Measurements from ENCODE around the gene CHCHD2. TPM values are rescaled to one million over a fixed set of nuclear protein-coding genes. Genes with fewer than 3 reads are reported as not detected.
A peak's percentile ranks its signal among the peaks of the same experiment; 100 is the strongest.
"Not testable (repeated sequence)": the region's sequence is repeated elsewhere in the genome, so short reads cannot be mapped to it uniquely, and the experiment has no call there.

CHCHD2 gene
- total RNA-seq, 1 donor from 2014 or later: 309 TPM

- H3K36me3 Mint-ChIP-seq (ENCODE audit: low read depth): peaks cover 52% of the 10 kb centered on the region
- CTCF ChIA-PET: no interaction called here
- peaks cover 4% of the 10 kb centered on the region for H3K4me1 Mint-ChIP-seq
- no peaks in the 10 kb centered on the region for H3K9me3 Mint-ChIP-seq
- intact Hi-C loops (cut with micrococcal nuclease): loop anchor here (10.0 kb wide), 1 partner anchor 643 kb away; no protein-coding TSS in a partner anchor
- no peak overlapping the region for H3K27ac Mint-ChIP-seq
- ATAC-seq (ENCODE audit: low read depth) (no peak), DNase-seq (no peak)
- no peak overlapping the region for H3K4me3 Mint-ChIP-seq
- TF ChIP-seq CTCF (IDR thresholded peaks at IDR 0.05): no peak
- POLR2A ChIA-PET: no interaction called here
- no peaks in the 10 kb centered on the region for H3K27me3 Mint-ChIP-seq
Measured at GRCh38 chr7:56077681-56078080, 28.6 kb downstream of the CHCHD2 start.

- ATAC-seq (ENCODE audit: low read depth) (peak; percentile 94), DNase-seq (peak; percentile 64)
- intact Hi-C loops (cut with micrococcal nuclease): loop anchor here (1.0 to 10.0 kb wide), 5 partner anchors 10 to 794 kb away; partner anchors contain the start of gene SUMF2
- H3K9me3 Mint-ChIP-seq: no peaks in the 10 kb centered on the region
- CTCF ChIA-PET: interaction anchor here (0.6 to 4.2 kb wide), 16 partner anchors 9 to 797 kb away, joined by 3 to 53 read pairs (median 4); partner anchors contain the start of genes CHCHD2 and SUMF2
- no peak for TF ChIP-seq CTCF (IDR thresholded peaks at IDR 0.05)
- H3K27ac Mint-ChIP-seq: no peak overlapping the region
- H3K27me3 Mint-ChIP-seq: no peaks in the 10 kb centered on the region
- peaks cover 48% of the 10 kb centered on the region for H3K36me3 Mint-ChIP-seq (ENCODE audit: low read depth)
- POLR2A ChIA-PET: interaction anchor here (0.6 to 1.5 kb wide), 4 partner anchors 23 to 500 kb away, joined by 3 to 5 read pairs (median 4); partner anchors contain the start of genes CCT6A and PSPH
- H3K4me1 Mint-ChIP-seq: peaks cover 4% of the 10 kb centered on the region
- H3K4me3 Mint-ChIP-seq: no peak overlapping the region
Measured at GRCh38 chr7:56074371-56074791, 31.9 kb downstream of the CHCHD2 start.

GRCh38 chr7:56066376-56066775, 39.9 kb downstream of the CHCHD2 start:
- POLR2A ChIA-PET, H3K27ac Mint-ChIP-seq: not testable (repeated sequence)
- H3K4me1 Mint-ChIP-seq: peaks cover 29% of the 10 kb centered on the region

GRCh38 chr7:56063882-56064625, 42.2 kb downstream of the CHCHD2 start, which contains the start of gene SUMF2:
Gene SUMF2, plus strand, starts transcription at chr7:56064286. Its CDS starts 26 bp downstream, at chr7:56064312.
- no peaks in the 10 kb centered on the region for H3K27me3 Mint-ChIP-seq
- intact Hi-C loops (cut with micrococcal nuclease): loop anchor here (1.0 to 10.0 kb wide), 7 partner anchors 10 to 530 kb away; partner anchors contain the start of genes CCT6A, CHCHD2, PSPH and ZNF713
- ChIA-PET POLR2A (interaction anchor here (0.7 to 2.6 kb wide), 9 partner anchors 10 to 698 kb away, joined by 3 to 57 read pairs (median 12); partner anchors contain the start of genes CCT6A, CHCHD2, LANCL2 and NIPSNAP2), CTCF (interaction anchor here (1.2 to 4.3 kb wide), 3 partner anchors 10 to 57 kb away, joined by 5 to 25 read pairs (median 5); partner anchors contain the start of genes CCT6A and PSPH)
- peaks cover 60% of the 10 kb centered on the region for H3K36me3 Mint-ChIP-seq (ENCODE audit: low read depth)
- H3K4me1 Mint-ChIP-seq: peaks cover 32% of the 10 kb centered on the region
- no peak for TF ChIP-seq CTCF (IDR thresholded peaks at IDR 0.05)
- peak within 1 kb of the TSS; percentile 92 for H3K4me3 Mint-ChIP-seq
- DNase-seq (peak; percentile 91), ATAC-seq (ENCODE audit: low read depth) (peak; percentile 92)
- H3K9me3 Mint-ChIP-seq: no peaks in the 10 kb centered on the region
- H3K27ac Mint-ChIP-seq: peak within 1 kb of the TSS; percentile 85

More at GRCh38 chr7:56066376-56066775, 39.9 kb downstream of the CHCHD2 start:
- H3K9me3 Mint-ChIP-seq; DNase-seq; H3K27me3 Mint-ChIP-seq; H3K4me3 Mint-ChIP-seq; ATAC-seq (ENCODE audit: low read depth): not testable (repeated sequence)
- peaks cover 53% of the 10 kb centered on the region for H3K36me3 Mint-ChIP-seq (ENCODE audit: low read depth)
- CTCF ChIA-PET: interaction anchor here (2.4 to 4.3 kb wide), 2 partner anchors 8 to 59 kb away, joined by 5 to 25 read pairs; no protein-coding TSS in a partner anchor
- intact Hi-C loops (cut with micrococcal nuclease): loop anchor here (10.0 kb wide), 1 partner anchor 502 kb away; no protein-coding TSS in a partner anchor

- Mint-ChIP-seq H3K9me3 (no peaks in the 10 kb centered on the region), H3K4me1 (peaks cover 32% of the 10 kb centered on the region), H3K27me3 (no peaks in the 10 kb centered on the region), H3K4me3 (peak overlapping the region; percentile 92), H3K36me3 (ENCODE audit: low read depth) (peaks cover 60% of the 10 kb centered on the region), H3K27ac (peak overlapping the region; percentile 85)
- ATAC-seq (ENCODE audit: low read depth) (no peak), DNase-seq (no peak)
- ChIA-PET CTCF (interaction anchor here (4.3 kb wide), 1 partner anchor 11 kb away, joined by 25 read pairs; no protein-coding TSS in a partner anchor), POLR2A (interaction anchor here (0.8 to 2.6 kb wide), 4 partner anchors 9 to 698 kb away, joined by 5 to 57 read pairs (median 9); partner anchors contain the start of genes CCT6A, CHCHD2, LANCL2 and PSPH)
- no peak for TF ChIP-seq CTCF (IDR thresholded peaks at IDR 0.05)
- intact Hi-C loops (cut with micrococcal nuclease): loop anchor here (10.0 kb wide), 1 partner anchor 499 kb away; no protein-coding TSS in a partner anchor
Measured at GRCh38 chr7:56063500-56063881, 42.8 kb downstream of the CHCHD2 start.
